ENCODE measurements around the gene MYL12A.

Gene MYL12A

GRCh38 chr18:3281456-3282400 is 34.1 kb downstream of the MYL12A start:
- no peak for DNase-seq (ENCODE audit: low read depth in 2 of 3, low spot score in 2 of 3)

DNA sequence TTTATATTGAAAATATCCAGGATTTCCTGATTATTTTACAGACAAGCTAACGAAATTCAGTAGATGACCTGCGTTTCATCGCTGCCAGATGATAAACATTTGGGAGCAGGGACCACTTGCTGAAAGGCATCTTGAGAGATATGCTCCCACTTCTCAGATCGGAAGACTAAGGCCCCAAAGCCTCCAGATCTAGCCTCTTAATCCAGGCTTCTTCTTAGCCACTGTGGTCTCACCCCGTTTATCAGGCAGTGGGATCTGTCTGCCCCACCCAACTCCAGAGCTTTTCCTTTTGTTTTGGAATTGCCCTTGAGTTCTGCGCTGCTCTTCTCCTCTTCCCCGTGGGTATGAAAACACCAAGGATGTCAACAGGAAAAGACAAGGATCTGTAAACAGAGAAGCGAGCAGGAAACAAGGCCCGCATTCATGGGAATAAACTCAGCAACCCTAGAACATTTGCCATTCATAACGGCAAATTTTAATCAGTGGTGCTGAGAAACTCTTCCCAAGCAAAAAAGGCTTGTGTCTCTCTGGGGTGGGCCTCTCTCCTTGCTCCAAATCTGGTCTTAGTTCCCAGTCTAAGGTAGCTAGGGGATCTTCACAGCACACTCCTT is 35.8 kb downstream of the MYL12A start:
- no peak for DNase-seq (ENCODE audit: low read depth in 2 of 3, low spot score in 2 of 3)

DNA sequence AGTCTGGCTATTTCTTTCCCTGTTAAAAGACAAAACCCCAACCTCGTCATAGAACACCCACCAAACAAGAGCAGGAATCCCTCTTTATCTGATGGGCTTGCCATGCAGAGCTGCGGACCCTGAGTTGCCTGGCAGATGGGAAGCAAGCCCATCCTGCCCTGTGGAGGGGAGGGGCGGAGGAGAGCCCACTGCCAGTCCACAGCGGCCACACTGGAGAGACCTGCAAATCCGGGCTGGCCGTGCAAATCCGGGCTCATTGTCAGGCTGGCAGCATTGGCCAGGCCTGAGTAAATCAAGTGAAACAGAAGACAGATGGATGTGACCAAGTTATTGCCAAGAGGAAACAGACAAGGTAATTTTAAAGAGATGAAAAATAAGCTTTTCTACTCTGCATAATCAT is 36.3 kb downstream of the MYL12A start:
- DNase-seq (ENCODE audit: low read depth in 2 of 3, low spot score in 2 of 3) = no peak

DNA sequence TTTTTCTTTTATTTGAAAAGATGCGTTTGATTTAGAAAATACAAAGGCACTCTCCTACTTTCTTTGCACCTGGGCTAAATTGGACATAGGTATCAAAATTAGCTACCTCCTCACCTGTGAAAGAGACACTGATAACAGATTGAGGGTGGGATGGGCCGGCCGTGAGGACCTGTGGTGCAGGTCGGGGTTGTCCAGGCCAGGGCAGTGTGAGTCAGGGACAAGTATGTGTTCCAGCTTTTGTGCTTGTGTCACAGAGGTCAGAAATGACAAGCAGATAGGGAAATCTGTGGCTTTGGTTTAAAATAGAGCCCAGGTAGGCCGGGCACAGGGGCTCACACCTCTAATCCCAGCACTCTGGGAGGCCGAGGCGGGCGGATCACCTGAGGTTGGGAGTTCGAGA is 36.9 kb downstream of the MYL12A start:
- no peak for DNase-seq (ENCODE audit: low read depth in 2 of 3, low spot score in 2 of 3)

- DNase-seq (ENCODE audit: low read depth in 2 of 3, low spot score in 2 of 3) = no peak
Observed at GRCh38 chr18:3286159-3286558, 38.6 kb downstream of the MYL12A start.

- DNase-seq (ENCODE audit: low read depth in 2 of 3, low spot score in 2 of 3) = no peak
Observed at GRCh38 chr18:3293196-3293951, 45.8 kb downstream of the MYL12A start.

GRCh38 chr18:3294435-3295080 is 47.0 kb downstream of the MYL12A start:
- no peak for DNase-seq (ENCODE audit: low read depth in 2 of 3, low spot score in 2 of 3)

DNA sequence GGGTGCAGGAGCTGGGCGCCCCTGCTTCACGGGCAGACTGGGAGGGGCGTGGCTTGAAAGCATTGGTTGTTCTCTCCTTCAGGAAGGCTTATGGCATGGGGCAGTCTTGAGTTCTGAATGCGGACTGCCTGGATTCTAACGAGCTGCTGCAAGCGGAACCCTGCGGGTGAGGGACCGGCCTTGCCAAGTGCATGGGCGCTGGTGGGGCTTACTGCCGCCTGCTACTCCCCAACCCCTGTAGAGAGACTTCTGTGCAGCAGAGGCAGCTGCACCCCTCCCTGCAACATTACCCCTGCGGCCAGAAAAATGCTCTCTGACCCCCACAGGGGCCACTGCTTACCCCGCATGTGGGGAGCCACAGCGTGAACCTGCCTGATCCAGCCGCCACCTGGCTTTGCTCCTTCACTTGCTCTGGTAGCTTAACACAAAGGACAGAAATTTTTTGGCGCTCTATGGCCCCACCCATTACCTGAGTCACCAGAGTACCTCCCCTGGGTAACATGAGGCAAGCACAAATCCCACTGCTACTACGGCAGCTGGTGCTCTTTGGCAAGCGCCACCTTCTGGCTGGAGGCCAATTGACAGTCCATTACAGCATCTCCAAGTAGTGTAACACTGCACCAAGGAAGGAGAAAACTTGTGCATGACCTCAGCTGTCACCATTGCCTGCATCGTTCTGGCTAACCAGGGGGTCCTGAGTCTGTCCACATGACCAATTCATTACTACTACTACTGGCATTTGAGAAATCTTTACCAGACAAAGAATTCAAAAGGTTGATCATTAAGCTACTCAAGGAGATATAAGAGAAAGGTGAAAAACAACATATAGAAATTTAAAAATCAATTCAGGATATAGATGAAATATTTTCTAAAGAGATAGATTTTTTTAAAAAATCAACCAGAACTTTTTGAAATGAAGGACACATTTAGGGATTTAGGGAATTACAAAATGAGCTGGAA is 49.7 kb downstream of the MYL12A start:
- DNase-seq (ENCODE audit: low read depth in 2 of 3, low spot score in 2 of 3) = peak; percentile 69 to 86 (median 75)

DNA sequence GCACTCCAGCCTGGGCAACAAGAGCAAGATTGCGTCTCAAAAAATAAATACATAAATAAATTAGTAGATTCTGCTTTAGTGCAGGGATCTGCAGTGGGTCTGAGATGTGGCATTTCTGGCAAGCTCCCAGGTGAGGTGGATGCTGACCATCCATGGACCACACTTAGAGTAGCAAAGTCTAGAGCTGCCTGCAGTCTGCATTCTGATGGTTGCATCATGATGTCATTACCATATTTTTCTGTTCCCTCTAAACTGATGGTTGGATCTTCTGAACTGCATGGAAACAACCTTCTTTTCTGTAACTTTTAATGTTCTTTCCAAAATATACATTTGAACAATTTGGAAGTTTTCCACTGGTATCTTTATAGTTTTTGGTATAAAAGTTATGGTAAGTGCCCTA is 57.2 kb downstream of the MYL12A start:
- no peak for DNase-seq (ENCODE audit: low read depth in 2 of 3, low spot score in 2 of 3)

- DNase-seq (ENCODE audit: low read depth in 2 of 3, low spot score in 2 of 3) = peak in 2 of 3 experiments; percentile 9 to 23
Observed at GRCh38 chr18:3305354-3305762, 57.8 kb downstream of the MYL12A start.

Measured in activated CD8-positive, alpha-beta memory T cell treated with anti-CD3 and anti-CD28 coated beads for 48 hours (primary cell).